Skin epidermis (tissue), 12 donors: ENCODE data around the gene ADAMTSL3.

Experiments used
- H3K27ac ChIP-seq, 21 experiments: fragments of 200-600 bp; sonication (generic) in 11 of 21; one replicate each; pipeline ENCODE4 v1.5.0; 2020; ENCODE audit warnings: mild to moderate bottlenecking in 3 of 21, inconsistent platforms in 2 of 21, moderate library complexity in 2 of 21
- H3K4me3 ChIP-seq, 7 experiments: fragments of 200-600 bp; sonication (generic) in 2 of 7; one replicate each; pipeline ENCODE4 v1.5.0; 2020; ENCODE audit warnings: inconsistent platforms in 2 of 7, mild to moderate bottlenecking in 2 of 7, moderate library complexity in 1 of 7

The ADAMTSL3 gene

DNA sequence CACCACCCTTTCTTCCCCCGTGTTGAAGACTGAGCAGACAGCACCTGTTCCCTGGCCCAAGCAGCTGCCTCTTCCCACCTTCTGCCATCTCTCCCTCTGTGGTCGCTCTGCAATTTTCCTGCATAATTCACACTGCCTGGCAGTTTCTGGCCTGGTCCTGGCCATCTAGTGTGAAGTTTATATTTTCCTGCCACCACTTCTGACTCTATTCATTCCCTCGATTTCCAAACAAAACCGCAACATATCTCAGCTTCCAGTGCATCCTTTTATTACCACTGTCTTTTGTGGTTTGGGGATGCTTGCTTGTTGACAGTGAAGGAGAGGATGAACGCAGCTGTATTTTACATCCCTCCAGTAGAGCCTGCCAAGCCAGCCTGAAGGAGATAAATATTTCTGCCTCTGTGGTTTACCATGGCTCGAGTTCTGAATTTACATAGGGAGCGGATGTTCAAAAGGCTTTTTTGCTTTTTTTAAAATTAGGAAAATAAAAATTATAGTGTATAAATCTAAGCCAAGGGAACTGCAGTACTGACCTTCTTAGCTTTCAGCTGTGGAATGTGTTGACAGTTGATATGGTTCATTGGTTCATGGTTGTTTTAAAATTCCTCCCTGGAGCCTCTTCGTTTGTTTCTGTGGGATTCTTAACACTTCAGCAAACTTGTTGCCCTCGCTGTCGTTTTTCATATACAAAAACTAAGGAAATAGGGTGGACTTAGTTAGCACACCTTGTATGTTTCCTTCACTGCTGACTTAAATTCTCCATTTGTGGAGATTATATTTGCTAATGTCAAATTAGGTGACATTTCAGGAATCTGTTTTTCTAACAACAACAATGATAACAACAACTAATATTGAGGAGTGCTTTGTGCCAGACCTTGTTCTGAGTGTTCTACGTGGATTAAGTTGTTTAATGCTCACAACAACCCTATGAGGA lies 250.5 kb downstream of the ADAMTSL3 start:
- Histone ChIP-seq H3K4me3 (no peak overlapping the region), H3K27ac (no peak overlapping the region)

DNA sequence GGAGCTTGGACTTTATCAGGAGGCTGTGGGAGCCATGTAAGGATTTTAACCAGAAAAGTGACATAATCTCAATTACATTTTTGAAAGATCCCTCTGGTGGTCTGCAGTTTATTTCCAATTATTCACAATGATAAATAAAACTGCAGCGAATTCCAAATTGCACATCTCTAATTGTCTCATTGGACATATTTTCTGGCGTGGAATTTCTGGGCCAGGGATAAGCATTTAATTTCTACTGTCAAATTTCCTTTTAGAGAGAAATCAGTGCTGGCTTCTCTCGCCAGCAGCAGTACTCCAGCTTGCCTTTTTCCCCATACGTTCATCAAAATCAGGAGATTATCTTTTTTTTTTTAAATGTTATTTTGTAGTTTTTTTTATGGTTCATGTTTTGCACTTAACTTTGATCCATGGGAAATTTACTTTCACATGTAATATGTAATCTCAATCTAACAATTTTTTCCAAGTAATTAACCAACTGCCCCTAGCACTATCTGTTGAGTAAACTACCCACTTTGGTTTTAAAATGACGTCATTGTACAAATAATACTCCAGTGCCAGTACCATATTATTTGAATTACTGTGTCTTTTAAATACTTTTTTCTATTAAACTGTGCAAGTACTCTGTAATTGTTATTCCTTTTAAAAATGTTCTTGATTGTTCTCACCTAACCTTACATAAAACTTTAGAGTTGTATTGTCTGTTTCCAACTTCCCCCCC lies 251.8 kb downstream of the ADAMTSL3 start:
- H3K27ac ChIP-seq, result no peak overlapping the region
- H3K4me3 ChIP-seq, result no peak overlapping the region

DNA sequence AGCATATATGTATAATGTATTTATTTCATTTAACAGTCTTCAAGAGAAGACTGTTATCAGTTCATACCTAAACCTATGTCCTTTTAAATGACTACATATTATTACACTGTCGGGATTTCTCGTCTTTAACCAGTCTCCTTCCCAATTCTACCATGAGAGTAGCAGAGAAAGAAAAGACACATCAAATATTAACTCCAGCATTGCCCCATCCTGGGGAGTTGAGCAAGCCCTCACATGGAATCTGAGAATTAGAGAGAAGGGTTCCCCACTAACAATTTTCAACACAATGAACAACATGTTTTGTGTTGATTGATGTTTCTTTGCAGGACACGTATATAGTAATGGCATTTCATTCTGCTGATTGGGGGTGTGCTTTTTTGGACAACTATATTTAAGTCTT lies 257.4 kb downstream of the ADAMTSL3 start:
- no peak overlapping the region for H3K4me3 ChIP-seq
- no peak overlapping the region for H3K27ac ChIP-seq

DNA sequence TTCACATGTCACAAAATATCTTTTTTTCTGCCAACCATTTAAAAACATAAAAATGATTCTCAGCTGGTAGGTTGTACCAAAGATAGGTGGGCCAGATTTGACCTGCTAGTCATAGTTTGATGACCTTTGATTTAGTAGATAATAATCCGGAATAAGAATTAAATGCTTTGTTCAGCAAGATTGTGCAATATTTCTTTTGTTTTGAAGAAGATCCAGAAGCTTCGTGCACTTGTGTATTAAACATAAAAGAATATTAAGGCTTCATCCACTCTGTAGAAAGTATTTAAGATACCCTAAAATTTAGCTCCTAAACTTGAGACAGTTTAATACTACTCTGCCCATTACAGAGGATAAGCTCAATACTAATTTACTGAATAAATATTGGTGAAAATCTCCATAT lies 258.4 kb downstream of the ADAMTSL3 start:
- H3K27ac ChIP-seq, result no peak overlapping the region
- H3K4me3 ChIP-seq, result no peak overlapping the region

DNA sequence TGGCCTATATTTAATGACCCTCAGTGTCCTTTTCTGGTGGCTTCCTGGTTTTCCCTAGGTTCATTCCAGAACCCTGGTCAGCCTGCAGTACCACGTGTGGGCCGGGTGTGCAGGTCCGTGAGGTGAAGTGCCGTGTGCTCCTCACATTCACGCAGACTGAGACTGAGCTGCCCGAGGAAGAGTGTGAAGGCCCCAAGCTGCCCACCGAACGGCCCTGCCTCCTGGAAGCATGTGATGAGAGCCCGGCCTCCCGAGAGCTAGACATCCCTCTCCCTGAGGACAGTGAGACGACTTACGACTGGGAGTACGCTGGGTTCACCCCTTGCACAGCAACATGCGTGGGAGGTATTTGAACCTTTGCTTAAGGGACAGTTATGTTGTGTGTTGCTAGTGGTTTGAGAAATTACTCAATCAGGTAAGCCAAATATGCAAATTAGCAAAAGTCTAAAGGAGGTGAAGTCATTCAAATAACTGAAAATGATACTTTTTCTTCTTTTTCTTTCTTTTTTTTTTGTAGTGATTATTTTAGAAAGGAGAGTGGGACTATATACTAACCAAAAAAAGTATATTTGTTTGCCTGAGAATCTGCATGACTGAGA lies 259.2 kb downstream of the ADAMTSL3 start:
- Histone ChIP-seq H3K4me3 (no peak overlapping the region), H3K27ac (no peak overlapping the region)

DNA sequence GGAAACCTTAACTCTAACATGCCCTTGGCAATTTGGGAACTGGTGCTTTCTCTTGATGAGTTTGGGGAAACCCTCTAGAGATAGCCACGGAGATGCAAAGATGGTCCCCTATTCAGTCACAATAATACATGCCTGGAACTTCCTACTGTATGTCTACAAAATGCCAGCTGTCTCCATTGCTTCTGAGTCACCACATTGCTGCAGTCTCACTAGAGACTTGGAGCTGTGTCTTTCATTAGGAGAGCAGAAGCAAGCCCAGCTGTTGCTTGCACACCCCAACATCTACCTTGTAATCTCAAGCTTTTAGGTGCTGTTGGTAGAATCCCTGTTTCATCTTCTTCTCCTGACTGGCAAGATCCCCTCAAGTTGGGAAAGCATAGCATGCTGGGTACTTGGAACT lies 261.0 kb downstream of the ADAMTSL3 start:
- Histone ChIP-seq H3K4me3 (no peak overlapping the region), H3K27ac (no peak overlapping the region)

DNA sequence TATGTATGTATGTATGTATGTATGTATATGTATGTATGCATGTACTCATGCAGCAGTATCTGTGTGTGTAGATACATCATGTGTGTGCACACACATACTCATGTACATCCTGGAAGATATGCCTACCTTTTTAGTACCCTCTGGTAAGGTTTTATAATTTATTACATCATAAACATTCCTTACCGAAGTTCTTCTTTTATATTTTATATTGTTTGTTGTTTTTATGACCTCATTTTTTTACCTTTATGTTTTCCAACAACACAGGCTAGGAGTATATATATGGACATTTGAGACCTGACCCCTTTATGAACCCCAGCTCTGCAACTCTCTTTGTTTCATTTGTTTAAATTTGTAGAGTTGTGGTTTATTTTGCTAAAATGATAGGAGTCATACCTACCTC lies 263.5 kb downstream of the ADAMTSL3 start:
- Histone ChIP-seq H3K27ac (no peak overlapping the region), H3K4me3 (no peak overlapping the region)

DNA sequence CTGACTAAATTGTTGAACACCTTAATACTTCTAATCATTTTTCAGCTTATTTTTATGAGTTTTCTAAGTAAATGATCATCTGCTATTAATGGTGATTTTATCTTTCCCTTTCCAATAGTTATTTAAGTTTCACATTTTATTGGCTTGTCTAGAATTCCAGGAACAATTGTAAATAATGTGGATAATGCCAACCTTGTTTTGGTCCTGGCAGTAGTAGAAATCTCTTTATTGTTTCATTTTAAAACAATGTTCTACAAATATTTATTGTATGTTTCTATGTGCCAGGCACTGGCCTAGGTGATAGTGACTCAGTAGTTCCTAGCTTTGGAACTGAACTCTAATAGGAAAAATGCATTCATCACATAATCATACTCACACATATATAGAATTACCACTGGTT lies 264.1 kb downstream of the ADAMTSL3 start:
- no peak overlapping the region for H3K27ac ChIP-seq
- H3K4me3 ChIP-seq, result no peak overlapping the region

DNA sequence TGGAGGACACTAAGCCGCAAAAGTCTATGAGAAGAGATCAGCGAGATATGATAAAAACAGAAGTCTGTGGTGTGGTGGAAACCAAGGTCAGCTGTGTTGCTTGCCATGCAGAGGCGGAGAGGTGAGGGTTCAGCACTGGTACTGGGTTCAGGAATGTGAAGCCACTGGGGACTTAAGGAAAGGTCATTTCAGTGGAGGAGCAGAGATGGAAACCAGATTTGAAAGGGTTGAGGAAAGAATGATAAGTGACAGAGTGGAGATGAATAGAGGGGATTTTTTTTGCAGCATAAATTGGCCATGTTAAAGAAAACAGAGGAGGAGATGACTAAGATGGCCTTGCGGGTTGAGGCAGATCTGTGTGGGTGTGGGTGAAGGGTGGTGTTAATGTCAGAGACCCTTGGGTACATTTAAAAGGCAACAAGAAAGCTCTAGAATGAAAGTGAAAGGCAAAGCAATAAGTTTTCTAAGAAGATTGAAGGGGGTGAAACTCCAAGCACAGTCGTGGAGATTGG lies 265.5 kb downstream of the ADAMTSL3 start:
- H3K27ac ChIP-seq, result no peak overlapping the region
- H3K4me3 ChIP-seq, result no peak overlapping the region

DNA sequence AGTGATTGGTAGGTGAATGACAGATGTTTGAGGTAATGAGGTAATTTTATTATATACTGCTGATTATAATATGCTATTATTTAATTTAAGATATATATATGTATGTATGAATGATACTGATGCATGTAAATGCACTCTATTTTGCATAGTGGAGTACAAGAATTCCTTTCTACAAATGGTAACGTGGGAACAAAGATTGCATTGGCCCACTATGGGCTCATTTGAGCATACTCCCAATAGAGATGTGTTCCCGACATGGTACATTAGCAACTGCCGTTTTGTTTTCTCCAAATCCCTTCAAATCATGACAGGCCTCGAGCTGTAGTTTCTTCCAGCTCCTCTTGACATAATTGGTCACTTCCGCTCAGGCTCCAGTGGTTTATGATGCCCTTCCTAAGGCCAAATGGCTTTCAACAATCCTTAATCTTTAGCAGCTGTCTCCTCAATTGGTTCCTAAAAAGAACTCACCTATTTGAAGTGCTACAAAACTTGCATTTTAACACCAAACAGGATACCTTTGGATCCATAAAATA lies 266.1 kb downstream of the ADAMTSL3 start:
- no peak overlapping the region for H3K27ac ChIP-seq
- no peak overlapping the region for H3K4me3 ChIP-seq

DNA sequence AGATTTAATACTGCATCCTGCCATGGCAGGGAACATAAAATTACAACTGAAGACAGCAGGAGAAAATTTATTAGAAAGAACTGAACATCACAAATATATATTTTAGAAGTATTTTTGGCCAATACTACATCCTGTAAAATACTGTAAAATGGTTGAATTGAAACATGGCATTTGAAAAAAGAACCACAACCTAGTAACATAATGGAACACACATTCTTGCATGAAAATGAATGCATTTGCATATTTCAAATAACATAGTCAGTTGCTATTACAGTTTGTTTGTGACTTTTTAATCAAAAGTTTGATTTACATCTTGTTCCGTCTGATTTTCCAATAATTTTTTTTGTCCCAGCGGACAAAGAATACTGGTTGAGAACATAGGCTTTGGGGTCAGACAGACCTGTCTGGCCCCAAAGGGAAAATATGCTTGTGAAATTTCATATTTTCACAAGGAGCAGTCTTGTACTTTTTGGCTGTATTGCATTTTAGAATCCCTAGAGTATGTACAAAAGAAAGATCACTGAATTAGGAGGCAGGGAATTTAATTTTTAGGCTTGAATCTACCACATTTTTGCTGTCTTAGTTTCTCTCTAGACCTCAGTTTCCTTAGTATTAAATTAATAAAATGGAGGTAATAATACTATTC lies 268.8 kb downstream of the ADAMTSL3 start:
- Histone ChIP-seq H3K27ac (no peak overlapping the region), H3K4me3 (no peak overlapping the region)

DNA sequence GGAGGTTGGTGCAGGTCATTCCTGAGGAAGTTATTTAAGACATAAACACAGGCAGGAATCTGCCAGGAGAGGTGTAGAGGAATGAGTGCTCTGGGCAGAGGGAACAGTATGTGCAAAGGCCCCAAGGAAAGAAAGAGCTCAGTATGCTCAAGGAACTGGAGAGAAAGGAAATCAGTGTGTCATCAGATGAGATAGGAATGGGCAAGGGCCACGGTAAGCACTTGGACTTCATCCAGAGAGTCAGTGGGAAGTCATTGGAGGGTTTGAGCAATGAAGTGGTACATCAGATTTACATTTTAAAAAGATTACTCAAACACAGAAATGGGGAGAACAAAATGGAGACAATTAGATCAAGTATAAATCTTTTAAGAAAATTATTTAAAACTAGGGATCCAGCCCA lies 272.2 kb downstream of the ADAMTSL3 start:
- H3K27ac ChIP-seq, result no peak overlapping the region
- no peak overlapping the region for H3K4me3 ChIP-seq

DNA sequence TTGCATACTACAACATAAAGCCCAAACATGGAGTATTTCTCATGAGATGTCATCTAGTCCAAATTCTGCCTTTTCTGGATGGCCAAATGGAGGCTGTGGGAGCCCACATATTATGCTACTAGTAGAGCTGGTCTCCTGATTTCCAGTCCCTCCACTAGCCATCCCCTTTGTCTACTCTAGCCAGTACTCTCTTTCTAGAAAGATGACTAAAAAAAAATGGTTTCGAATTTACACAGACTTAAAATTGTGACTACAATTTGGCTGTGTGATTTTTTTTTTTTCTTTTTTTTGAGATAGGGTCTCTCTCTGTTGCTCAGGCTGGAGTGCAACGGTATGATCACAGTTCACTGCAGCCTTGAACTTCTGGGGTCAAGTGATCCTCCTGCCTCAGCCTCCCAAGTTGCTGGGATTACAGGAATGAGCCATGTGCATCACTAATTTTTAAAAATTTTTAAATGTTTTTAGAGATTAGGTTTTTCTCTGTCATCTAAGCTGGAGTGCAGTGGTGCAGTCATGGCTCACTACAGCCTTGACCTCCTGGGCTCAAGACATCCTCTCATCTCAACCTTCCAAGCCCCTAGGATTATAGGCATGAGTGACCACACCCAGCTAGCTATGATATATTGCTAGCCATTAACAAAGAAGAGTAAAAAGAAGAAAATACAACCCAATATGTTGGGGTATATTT lies 273.9 kb downstream of the ADAMTSL3 start:
- H3K27ac ChIP-seq, result no peak overlapping the region
- no peak overlapping the region for H3K4me3 ChIP-seq

DNA sequence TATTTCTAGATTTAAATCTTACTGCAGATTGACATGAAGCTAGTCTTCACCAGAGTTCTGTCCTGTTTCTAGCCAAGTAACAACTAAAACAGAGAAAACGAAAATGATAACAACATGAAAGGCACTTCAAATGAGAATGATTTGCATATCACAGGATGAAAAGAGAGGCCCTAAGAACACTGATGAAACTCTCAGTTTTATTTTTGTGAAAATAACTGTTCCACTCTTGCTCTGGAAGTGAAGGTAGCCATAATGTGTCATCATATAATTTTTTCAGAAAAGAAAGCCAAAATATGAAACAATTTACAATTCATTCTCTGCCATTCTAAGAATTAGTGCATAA lies 274.4 kb downstream of the ADAMTSL3 start:
- Histone ChIP-seq H3K4me3 (no peak overlapping the region), H3K27ac (no peak overlapping the region)

DNA sequence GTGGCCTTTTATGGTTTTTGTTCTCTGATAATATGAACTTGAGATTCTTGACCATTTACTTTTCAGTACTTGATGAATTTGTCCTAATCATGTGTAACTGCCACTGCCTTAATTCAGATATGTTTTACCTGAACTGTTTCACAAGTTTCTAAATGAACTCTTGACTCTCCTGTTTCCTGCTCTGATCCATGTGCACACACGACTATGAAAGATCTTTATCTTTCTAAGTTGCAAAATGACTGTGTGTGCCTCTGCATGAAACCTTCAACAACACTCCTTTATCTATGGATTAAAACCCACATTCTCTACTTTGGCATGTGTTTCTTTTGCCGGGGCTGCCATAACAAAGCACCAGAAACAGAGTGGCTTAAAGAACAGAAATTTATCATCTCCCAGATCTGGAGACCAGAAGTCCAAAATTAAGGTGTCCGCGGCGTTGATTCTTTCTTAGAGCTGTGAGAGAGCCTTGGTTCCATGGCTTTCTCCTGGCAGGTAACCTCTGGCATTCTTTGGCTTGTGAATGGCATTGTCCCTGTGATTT lies 275.0 kb downstream of the ADAMTSL3 start:
- Histone ChIP-seq H3K27ac (peak overlapping the region in 1 of 21 experiments; percentile 8), H3K4me3 (no peak overlapping the region)

DNA sequence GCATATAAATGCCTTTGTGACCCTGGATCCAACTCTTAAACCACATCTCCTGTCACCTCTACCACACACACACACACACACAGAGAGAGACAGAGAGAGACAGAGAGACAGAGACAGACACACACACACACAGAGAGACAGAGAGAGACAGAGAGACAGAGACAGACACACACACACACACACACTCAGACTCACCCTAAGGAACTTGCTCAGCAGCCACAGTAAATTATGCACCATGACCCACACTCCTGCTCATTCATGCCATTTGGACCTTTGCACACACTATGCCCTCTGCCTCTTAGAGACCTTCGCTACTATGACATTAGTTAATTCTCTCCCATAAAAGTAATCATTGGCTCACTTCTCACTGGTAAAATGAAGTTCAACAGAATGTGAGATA lies 275.7 kb downstream of the ADAMTSL3 start:
- H3K27ac ChIP-seq, result peak overlapping the region in 2 of 21 experiments; percentile 8 to 22
- H3K4me3 ChIP-seq, result no peak overlapping the region

DNA sequence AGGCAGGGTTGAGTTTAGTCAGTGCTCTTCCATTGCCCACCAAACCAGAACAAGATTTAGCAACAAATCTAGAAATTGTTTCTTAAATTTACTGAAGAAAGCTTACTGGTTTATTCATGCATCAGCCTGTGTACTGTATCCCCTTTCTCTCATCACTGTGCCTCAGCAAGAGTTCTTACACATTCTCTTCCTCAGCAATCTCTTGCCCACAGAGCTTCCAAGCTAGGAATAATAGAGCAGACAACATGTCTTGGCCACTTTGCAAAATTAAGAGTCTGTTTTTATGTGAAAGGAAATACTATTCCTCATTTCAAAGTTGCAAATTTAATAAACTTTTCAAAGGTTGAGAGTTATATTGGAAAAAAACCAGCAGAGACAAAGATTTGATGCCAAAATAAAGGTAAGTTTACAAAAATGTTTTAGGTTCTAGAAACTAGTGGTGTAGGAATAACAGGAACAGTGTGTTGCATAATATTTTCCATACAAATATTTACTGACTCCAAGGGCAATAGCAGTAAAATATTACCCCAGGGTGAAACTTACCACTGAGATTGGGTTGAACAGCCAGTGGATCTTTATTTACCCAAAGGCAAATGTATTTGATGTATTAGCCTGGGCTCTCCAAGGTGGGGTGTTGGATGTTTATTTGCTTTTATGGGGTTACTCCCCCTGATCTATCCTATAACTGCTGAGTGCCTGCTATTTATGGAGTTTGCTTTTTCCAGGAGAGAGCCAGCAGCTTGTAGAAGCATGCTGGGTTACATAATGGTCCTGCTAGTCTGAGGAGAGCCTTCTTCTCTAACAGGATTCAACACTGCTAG lies 276.7 kb downstream of the ADAMTSL3 start:
- peak overlapping the region in 2 of 21 experiments; percentile 15 to 22 for H3K27ac ChIP-seq
- no peak overlapping the region for H3K4me3 ChIP-seq

DNA sequence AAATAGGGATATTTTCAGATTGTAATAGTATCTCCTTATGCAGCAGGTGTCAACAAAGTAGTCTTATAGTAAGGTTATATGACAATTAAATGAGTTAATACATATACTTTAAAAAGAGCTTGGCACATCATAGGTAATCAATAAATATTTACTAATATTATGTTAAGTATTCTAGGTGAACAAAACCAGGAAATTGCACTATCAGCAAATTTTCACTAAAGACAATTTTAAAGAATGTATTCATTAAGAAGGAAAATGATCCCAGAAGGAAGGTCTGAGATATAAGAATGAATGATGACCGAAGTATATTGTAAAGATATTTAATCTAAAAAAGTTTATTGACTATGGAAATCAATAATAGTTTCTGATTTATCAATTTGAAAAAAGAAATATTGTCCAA lies 281.9 kb downstream of the ADAMTSL3 start:
- H3K27ac ChIP-seq, result no peak overlapping the region
- no peak overlapping the region for H3K4me3 ChIP-seq
